Right lobe of liver (tissue), 6 donors: ENCODE data around the gene CDC7. TPM values are rescaled to one million over a fixed set of nuclear protein-coding genes. Genes with fewer than 3 reads are reported as not detected.

Experiments used
- ATAC-seq, 4 donors: fragments of 200-7000 bp; cut with Tn5 transposase; one replicate each; pipeline ENCODE4 v1.9.1; 2020; ENCODE audit warnings: mild to moderate bottlenecking in 4 of 4, moderate library complexity in 4 of 4
- DNase-seq, 3 donors: peaks; one replicate each; pipeline ENCODE4 v3.0.0-alpha.2; 2020
- H3K27ac ChIP-seq, 3 donors: fragments of 200-600 bp; one replicate each; pipeline ENCODE4 v1.8.0; 2022
- H3K27me3 ChIP-seq, 2 donors: fragments of 200-600 bp; one replicate each; pipeline ENCODE4 v1.8.0; 2022
- H3K36me3 ChIP-seq, 4 donors: fragments of 200-600 bp; sonication (generic) in 1 of 4; one replicate each; pipeline versions ENCODE4 v1.5.1 to v1.8.0; 2017 to 2022; ENCODE audit warnings: control low read depth in 1 of 4
- H3K4me1 ChIP-seq, 4 donors: fragments of 200-600 bp; sonication (generic) in 1 of 4; one replicate each; pipeline versions ENCODE4 v1.5.1 to v1.8.0; 2017 to 2022; ENCODE audit warnings: control low read depth in 1 of 4
- H3K4me3 ChIP-seq, 3 donors: fragments of 200-600 bp; one replicate each; pipeline ENCODE4 v1.8.0; 2022
- H3K9me3 ChIP-seq, 4 donors: fragments of 200-600 bp; sonication (generic) in 1 of 4; one replicate each; pipeline versions ENCODE4 v1.5.1 to v1.8.0; 2017 to 2022; ENCODE audit warnings: control low read depth in 1 of 4
- POLR2A ChIP-seq: fragments of 450-650 bp; IDR thresholded peaks from one replicate; pipeline ENCODE4 v1.6.1; 2017; ENCODE audit warnings: antibody characterized with exemption, mild to moderate bottlenecking
- WGBS: methylation state at CpG from one replicate; pipeline ENCODE4 v1.1.6; 2018; ENCODE audit warnings: low coverage, low lambda C conversion rate; ENCODE audit not compliant: insufficient coverage; ENCODE audit errors: missing lambda C conversion rate; 5-methylcytosine and 5-hydroxymethylcytosine counted together
- intact Hi-C, 2 donors: fragments of 100-400 bp; cut with DNase I; formaldehyde crosslinking; loops; one replicate each; pipeline versions ENCODE4 v1.11.2 to v1.14.1; 2022
- total RNA-seq, 6 experiments: library from RNA; depleted of rRNA in 2 of 6; stranded (reverse); fragments of >200 nt in 2 of 6; fragmentation: NEBNext Ultra II Directional in 3 of 6; extraction: Animal tissue kit (Norgen Biotek cat#: 25700) in 3 of 6; gene quantifications; one replicate each; pipeline versions ENCODE4 v1.1.0 to v1.2.4, GENCODE V29; 2016 to 2023
- TF ChIP-seq, protein P1 (sequence below), 4 donors: fragments of 200-600 bp in 3 of 4; fragments of 450-650 bp in 1 of 4; IDR thresholded peaks; one replicate each; pipeline versions ENCODE4 v1.5.1 to v1.8.0; 2016 to 2022; ENCODE audit warnings: antibody characterized with exemption in 4 of 4, mild to moderate bottlenecking in 2 of 4
- donor health status: DM: no; HTN: yes; CAD: no.
- donor health status: DM: no; HTN: no; CAD: no.
- donor health status: DM: no; HTN: no; CAD: no.
- donor health status: DM: no; HTN: yes; CAD: no.
- donor health status: DM: no; HTN: yes; CAD: no.

Gene CDC7
- total RNA-seq, 6 experiments from 2014 or later: 0.24 to 2.2 (median 0.92) TPM

DNA sequence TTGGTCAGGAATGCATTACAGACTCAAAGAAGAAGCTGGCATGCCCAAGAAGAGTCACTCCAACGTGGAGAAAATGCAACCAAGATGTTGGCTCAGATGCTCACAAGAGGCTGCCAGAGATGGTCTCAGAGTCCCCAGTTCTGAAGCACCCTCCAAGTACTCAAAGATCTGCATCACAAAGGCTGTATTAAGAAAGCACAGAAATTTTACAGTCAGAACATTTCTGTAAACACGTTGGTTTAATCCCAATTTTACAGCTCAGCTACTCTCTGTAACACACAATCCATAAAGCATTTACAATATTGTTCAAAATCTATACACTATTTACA is 69.4 kb downstream of the CDC7 start:
- TF ChIP-seq, protein P1, sequence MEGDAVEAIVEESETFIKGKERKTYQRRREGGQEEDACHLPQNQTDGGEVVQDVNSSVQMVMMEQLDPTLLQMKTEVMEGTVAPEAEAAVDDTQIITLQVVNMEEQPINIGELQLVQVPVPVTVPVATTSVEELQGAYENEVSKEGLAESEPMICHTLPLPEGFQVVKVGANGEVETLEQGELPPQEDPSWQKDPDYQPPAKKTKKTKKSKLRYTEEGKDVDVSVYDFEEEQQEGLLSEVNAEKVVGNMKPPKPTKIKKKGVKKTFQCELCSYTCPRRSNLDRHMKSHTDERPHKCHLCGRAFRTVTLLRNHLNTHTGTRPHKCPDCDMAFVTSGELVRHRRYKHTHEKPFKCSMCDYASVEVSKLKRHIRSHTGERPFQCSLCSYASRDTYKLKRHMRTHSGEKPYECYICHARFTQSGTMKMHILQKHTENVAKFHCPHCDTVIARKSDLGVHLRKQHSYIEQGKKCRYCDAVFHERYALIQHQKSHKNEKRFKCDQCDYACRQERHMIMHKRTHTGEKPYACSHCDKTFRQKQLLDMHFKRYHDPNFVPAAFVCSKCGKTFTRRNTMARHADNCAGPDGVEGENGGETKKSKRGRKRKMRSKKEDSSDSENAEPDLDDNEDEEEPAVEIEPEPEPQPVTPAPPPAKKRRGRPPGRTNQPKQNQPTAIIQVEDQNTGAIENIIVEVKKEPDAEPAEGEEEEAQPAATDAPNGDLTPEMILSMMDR (IDR thresholded peaks at IDR 0.05): no peak
- no peak for TF ChIP-seq POLR2A
- Histone ChIP-seq H3K4me1 (no peaks in the 10 kb centered on the region), H3K4me3 (no peak overlapping the region), H3K27me3 (no peaks in the 10 kb centered on the region), H3K27ac (no peak overlapping the region), H3K36me3 (no peaks in the 10 kb centered on the region), H3K9me3 (no peaks in the 10 kb centered on the region)
- WGBS: 71% methylated on average over 2 of the region's 2 CpGs
- DNase-seq (no peak), ATAC-seq (no peak)
- intact Hi-C loops: no loop called here

DNA sequence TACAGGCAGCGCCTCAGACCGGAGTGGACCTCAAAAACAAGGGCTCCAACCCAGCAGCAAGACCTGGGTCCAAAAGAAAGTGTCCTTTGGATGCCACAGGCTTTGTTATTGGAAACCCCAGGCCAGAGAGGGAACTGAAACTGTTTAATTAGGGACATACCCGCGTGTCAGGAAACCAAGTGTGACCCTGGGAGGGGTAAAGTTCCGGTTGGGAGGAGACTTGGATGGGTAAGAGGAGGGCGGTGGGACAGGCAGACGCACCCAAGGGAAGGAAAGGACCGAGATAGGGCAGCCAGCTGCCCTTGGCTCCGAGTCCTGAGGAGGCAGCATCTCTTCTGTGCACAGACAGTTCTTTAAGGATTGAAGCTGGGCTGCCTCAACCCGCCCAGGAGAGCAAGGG is 71.4 kb downstream of the CDC7 start:
- no peak for TF ChIP-seq POLR2A
- TF ChIP-seq, protein P1 (IDR thresholded peaks at IDR 0.05): no peak
- Histone ChIP-seq H3K9me3 (no peaks in the 10 kb centered on the region), H3K4me3 (no peak overlapping the region), H3K27me3 (no peaks in the 10 kb centered on the region), H3K27ac (no peak overlapping the region), H3K4me1 (no peaks in the 10 kb centered on the region), H3K36me3 (no peaks in the 10 kb centered on the region)
- ATAC-seq (peak; percentile 55 to 80 (median 70)), DNase-seq (no peak)
- intact Hi-C loops: no loop called here
- WGBS: 42% methylated on average over 6 of the region's 10 CpGs

Other genes with a start within 250 kb of the CDC7 start
- under 1 TPM in 2 of 6 experiments, not detected in 4; 0.07 to 0.35 TPM for gene HFM1, start 96.0 kb upstream of the CDC7 start, total RNA-seq